Eye (tissue), 1 donor: Measurements from ENCODE around the gene IGSF9.

Experiments used
- DNase-seq: peaks from one replicate; pipeline ENCODE4 v3.0.0-alpha.2; 2015

The IGSF9 gene

DNA sequence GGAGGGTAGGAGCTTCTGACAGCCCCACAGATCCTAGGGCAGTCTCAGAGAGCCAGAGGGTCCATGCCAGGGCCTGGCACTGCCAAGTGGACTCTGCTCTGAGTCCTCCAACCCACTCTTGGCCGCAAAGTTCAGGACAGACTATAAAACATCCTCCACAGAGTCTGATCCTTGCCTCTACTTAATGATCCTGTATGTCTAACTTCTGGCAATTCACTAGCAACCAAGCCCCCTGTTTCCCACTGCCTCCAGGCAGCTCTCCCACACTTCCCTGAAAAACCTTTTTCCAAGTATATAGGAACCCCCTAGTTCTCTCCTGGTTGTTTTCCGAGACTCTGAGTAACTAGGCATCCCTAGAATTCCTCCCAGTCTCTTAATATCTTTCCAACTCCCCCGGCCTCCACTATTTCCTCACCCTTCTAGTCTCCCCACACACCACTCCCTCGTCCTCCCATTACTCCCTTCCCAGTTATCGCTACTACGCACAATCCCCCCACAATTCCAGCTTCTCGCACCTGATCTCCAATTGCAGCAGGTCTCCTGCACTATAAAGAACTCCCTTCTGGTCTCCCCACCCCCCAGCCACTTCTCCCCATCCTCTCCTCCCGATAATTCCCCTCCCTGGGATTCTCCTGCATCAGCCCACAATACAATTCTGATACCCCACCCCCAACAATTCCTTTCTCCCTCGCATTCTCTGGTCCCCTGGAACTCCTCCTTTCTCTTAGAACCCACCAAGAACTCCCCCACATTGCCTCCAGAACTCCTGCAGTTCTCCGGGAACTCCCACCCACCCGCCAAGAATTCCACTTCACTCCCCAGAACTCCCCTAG, 574 bp downstream of the IGSF9 start:
- DNase-seq = no peak

DNA sequence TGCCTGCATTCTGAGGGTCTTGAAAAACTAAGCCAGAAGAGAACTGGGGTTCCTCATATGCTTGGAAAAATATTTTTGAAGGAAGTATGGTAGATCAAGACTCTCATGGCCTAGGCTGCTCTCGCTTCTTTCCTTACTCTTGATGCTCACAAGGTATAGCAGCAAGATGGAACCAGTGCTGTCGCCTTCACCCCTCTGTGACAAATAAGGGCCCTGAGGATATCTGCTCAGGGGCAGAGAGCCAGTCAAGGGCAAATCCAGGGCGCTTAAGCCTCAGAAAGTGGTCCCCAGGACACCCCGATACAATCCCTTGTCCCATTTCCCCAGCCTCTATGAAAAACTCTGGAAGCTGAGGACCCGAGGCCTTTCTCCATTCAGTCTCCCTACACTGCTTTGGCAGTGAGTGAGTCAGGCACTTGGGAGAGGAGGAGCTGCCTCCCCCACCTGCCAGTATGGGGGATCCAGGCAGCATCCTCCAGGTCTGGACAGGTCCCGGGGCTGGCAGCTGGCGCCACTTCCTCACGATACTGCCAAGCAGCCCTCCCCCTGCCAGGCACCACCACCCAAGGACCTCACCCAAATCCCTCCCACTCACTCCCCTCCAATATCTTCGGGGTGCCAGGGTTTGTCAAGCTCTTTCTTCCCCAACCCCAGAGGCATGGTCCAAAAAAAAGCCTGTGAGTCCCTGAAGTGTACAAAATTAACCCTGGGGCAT, 1.3 kb downstream of the IGSF9 start:
- no peak for DNase-seq

DNA sequence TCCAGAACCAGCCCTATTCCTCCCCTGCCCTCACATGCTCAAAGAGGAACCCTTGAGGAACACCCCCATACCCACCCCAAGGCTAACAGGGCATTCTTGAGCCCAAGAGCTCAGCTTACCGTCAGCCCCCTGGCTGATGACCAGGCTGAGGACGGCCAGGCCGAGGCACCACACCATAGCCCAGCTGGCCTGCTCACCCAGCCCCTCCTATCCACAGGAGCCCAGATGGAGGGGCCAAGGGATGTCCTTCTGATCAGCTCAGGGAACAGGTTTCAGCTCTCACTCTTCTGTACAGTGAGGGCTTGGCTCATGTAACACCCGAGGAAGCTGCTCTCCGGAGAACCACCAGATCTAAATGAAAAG, 2.2 kb downstream of the IGSF9 start:
- peak; percentile 36 for DNase-seq

DNA sequence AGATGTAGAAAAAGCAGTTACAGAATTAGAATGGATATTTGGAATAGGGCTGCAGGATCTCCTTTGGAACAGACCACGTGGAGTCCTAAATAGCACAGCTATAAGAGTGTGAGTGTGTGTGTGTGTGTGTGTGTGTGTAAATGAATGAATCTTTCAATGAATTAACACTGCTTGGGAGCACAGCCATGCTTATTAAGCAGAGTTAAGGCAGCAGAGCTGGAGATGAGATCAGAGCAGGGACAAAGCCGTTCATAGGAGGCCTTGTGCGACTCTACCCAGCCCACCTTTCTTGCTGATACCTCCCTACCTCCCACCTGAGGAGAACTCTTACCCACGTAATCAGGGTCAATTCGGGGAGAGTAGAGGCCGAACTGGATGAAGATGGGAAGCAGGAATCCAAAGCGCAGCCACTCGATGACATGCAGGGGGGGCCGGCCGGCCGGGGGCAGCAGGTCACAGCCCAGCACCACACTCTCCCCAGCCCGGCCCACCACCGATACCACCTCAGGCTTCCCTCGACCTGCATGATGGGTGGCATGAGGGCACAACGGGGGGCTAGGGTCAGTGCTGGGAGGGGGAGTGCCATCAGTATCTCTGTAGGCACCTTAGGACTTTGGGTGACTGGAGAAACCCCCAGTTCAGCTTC, 2.7 kb downstream of the IGSF9 start:
- peak; percentile 45 for DNase-seq

DNA sequence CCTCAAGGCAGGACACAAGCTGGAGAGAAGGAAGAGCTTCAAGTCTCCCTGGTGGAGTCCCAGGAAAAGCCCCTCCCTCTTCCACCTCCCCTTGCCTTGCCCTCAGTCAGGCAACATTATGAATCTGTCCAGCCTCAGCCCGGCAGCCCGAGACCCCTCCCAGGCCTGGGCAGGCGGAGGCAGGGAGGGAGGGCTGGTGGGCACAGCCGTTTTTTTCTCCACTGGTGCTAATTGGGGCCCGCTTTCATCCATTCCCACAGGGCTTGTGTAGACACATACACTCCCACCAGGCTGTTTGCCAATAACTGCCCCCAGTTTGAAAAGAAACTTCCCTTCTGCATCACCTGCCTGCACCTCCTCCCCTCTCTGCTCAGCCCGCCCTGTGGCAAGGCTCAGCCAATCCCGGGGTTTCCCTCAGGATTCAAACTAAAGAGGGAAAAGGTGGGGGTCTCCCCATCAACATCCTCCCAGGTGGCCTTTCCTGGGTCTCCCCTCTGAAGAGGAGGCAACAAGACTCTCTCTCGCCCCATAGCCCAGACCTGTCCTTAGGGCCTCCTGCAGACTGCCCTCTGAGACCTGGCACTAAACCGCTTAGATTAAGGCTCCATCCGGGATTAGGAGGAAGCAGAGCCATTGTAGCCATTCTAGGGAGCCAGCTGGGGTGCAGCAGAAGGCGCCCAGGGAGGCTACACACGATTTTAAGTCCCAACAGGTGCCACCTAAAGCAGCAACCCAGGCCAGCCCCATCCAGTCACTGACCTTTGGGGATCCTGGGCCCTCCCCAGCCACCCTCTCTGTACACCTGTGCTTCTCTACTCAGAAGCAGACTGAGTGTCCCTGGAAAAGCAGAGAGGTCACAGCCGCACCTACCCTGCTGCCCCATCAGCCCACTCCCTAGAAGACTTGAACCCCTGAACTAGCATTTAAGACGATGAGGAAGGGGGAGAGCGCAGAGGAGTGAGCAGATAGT, 3.5 kb downstream of the IGSF9 start:
- peak; percentile 91 for DNase-seq

DNA sequence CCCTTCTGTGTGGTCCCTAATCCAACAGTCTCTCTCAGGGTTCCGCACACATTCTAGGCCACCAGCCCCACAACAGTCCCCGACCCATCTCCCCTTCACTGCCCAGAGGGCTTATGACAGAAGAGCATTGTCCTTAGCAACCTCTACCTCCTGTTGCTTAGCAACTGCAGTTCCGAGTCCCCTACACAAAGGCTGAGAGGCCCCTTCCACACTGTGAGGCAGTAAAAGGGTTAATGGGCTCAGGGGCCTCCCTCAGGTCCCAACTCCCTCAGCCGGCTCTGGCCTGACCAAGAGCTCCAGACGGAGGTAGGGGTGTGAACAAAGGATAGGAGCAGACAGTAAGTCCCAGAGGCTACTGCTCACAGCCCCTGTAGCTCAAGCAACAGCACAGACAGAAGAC, 4.3 kb downstream of the IGSF9 start:
- DNase-seq = peak; percentile 93

DNA sequence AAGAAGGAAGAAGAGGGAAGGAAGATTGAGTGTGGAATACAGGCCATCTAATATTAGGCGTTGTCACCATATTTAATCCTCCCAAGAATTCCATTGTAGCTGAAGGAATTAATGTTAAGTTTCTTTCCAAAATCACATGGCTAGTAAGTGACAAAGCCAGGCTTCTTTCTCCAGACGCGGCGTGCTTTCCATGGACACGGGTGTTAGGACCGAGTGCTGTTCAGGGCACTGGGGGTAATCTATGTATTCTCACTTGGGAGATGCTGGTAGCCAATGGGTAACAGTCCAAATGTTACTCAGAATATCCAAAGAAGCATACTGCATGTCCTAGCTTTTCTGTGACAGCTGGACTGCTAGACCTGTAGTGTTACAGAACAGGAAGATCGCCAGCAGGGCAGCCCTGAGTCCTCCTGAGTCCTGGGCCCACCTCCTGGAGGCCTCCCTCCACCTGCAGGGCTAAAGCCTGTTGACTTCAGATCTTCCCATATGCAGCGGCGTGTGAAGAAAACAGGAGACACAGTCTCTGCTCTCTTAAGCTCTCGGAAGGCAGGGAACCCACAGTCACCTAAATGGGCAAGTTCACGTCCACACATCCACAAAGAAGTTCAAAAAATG, 5.3 kb downstream of the IGSF9 start:
- DNase-seq = peak; percentile 27

DNA sequence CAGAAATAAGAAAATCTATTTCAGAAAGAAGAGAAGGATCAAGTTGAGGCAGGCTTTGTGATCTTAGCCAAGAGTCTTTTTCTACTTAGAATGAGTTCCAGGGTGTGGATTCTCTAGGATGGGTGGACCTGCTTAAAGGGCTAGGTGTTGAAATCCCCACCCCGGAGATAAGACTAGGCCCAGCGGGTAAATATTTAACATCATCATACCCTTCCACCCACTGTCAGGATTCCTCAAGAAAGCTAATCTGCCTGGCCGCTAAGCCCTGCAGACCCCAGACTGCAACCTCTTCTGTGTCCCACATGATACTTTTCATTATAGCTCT, 5.8 kb downstream of the IGSF9 start:
- DNase-seq = no peak

DNA sequence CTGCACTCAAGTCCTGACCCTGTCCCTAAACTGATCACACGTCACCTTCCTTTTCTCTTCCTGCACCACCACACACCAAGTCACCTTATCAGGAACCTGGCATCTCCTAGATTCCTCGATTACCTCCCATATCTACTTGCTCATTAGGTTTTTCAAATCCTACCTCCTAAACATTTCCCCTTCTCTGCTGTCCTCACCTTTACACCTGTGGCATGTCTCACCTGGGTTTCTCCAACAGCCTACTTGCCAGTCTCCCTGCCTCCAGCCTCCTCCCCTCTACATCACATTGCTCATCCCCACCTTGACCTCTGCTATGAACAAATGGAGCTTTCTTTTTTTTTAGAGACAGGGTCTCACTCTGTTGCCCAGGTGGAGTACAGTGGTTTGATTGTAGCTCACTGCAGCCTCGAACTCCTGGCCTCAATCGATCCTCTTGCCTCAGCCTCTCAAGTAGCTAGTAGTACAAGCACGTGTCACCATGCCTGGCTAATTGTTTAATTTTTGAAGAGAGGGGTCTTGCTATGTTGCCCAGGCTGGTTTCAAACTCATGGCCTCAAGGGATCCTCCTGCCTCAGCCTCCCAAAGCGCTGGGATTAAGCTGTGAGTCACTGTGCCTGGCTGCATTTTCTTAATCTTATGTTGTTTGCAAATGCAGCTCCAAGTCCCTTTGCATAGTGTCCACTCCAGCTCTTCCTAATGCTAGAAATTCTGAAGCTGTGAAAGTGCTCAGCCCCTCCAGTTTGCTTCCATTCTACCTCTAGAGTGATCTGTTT, 6.3 kb downstream of the IGSF9 start:
- no peak for DNase-seq

DNA sequence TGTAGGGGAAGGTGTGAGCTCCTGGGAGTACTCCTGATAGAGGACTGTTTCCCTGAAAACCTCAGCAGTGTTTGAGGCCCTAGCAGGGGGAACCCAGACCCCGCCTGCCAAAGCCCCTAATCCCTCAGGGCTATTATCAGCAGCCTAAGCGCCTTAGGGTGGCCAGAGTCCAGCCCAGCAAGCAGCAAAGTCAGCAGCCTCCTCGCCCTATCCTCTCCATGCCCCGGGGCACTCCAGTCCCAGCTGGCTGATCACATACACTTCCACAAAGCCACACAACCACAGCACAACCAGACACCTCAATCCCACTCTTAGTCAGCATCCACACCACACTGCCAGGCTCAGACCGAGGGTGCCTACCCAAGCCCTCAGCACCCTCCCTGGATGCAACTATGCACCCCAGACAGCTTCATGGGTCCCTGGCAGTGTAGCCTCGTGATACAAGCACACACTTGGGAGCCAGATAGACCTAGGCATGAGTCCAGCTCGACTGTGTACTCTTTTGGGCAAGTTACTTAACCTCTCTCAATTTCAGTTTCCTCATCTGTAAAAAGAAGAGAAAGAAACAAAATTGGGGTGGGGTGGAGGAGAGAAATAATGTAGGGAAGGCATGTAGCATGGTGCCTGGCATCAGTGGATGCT, 7.1 kb downstream of the IGSF9 start:
- DNase-seq = peak; percentile 53

DNA sequence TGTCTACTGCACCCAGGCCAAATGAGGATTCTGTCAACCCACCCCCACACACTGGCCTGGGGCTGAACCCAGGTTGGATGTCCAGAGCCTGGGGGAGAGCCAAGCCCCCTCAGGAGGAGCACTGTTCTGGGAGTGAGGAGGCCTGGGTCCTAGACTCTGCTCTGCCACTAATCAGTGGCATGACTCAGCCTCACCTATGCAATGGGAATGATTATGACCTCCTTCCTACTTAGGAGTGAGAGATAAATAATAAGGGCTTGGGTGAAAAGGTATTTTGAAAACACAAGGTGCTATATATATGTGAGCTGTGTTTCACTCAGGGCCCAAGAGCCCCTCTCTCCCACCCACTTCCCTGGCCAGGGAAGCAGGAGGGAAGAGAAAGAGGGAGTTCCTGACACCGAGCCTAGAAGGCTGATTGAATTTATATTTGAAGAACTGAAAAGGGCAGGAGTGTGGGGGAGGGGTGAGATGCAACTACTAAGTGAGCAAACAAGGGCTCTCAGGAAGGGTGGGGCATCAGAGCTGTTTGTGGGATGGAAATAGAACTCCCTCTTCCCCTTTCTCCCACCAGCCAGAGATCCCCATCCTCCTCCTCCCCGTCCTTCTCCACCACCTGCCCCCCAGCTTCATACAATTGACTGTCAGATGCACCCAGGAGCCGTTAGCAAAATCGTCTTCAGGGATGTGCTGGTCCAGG, 8.2 kb downstream of the IGSF9 start:
- peak; percentile 58 for DNase-seq

DNA sequence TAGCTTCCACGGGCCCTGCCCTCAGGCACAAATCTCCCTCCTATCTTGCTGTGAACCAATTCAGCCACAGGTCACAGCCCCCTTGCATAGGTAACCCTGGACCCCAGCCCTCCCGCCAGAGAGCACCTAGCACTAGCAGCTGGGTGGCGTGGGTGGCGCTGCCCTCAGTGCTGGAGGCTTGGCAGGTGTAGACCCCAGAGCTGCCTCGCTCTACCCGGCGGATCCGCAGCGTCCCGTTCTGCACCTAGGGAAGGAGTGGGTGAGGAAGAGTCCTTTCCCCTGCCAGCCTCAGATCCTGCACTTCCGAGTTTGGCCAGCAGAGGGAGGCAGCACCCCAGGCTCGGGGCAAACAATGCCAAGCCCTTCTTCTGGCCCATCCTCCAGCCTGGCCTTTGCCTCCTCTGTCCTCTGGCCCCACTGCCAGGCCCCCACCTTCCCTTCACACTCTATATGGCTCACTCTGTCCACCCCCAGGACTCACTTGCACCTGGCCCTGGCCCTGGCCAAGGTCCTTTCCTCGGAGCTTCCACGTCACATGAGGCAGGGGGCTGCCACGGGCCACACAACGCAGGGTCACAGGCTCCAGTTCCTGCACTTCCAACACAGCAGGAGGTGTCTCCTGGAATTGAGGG, 9.0 kb downstream of the IGSF9 start:
- peak; percentile 93 for DNase-seq

DNA sequence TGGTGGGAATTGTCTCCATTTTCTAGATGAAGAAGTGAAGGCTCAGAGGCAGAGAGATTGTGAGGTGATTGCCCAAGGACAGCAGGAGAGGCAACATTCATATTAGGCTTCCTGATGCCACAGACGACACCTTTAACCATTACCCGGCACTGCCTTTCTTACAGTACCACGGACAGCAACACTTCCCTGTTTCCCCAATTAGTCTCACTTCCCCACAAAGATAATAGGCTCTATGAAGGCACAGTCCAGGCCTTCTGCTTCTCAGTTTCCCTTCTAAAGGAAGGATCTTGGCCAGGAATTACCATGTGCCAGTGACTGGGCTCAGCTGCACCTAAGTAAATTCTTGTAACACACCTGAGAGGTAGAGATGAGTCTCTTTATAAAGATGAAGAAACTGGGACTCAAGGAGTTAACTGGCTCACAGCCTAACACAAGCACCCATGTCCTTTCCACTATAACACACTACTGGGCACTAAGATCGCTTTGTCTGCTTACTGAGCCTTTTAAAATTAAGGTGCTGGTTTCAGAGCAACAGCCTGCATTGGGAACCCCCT, 9.6 kb downstream of the IGSF9 start:
- DNase-seq = no peak

DNA sequence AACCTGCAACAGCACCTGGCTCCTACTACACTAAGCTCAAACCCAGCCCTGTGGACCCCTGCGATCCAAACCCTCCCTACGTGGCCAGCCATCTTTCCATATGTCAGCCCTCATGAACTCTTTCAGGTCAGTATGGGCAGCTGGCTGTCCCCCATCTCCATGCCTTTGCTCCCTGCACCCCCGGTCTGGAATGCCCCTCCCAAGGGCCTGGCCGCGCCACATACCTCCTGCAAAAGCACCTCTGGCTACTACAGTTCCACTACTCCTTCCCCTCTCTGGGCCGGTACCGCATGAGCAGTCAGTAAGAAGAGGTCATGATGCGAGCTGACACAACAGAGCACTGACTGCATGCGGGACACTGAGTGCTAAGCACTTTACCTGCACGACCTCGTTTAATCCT, 10.1 kb downstream of the IGSF9 start:
- DNase-seq = no peak

DNA sequence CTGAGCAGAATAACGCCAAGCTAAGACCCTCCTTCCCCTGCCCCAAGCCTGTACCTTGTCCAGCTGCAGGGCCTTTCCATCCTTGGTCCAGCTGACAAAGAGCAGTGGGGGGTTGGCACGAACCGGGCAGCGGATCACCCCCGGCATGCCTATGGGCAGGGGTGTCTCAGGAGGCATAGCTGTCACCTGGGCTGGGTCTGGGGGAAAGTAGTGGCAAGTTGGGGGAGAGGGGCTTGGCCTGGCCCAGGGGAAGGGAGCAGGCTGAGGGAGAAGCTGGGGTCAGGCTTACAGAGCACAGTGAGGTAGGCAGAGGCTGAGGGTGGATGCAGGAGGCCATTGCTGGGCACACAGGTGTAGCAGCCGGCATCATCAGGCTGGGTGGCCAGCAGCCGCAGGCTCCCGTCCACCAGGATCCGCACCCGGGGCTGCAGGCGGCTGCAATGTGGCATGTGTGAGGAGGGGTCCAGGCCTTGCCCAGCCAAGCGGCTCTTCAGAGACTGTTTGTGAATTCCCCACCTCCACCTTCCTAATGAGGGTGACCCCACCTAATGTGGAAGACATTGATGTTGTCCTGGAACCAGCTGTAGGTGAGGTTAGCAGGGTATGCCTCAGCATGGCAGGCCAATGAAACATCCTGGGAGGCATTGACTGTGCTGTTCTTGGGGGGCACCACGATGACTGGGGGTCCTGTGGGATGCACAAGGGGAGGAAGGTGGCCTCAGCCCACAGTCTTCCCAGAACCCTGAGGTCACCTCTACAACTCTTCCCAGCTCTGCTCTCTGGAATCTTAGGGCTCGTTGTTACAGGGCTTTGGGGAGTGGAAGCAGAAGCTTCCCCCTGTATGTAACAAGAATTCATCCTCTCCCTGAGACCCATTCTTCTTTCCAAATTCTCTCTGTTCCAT, 11.0 kb downstream of the IGSF9 start:
- DNase-seq = no peak

DNA sequence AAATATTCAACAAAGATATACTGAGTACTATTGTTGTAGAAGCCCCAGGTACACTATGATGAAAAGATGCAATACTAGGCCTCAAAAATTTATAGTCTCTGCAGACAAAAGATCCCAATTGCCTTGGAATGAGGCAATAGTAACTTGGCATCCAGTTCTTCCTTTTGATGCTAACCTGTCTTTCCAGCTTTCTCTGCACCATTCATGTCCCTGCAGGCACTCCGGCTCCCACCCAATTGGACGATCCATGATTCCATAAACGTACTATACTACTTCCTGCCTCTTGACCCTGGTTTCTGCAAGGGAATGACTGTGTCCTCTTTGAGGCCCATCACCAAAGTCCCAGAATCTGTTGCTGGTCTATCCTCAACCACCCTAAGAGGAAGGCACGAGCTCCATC, 12.1 kb downstream of the IGSF9 start:
- DNase-seq = no peak

DNA sequence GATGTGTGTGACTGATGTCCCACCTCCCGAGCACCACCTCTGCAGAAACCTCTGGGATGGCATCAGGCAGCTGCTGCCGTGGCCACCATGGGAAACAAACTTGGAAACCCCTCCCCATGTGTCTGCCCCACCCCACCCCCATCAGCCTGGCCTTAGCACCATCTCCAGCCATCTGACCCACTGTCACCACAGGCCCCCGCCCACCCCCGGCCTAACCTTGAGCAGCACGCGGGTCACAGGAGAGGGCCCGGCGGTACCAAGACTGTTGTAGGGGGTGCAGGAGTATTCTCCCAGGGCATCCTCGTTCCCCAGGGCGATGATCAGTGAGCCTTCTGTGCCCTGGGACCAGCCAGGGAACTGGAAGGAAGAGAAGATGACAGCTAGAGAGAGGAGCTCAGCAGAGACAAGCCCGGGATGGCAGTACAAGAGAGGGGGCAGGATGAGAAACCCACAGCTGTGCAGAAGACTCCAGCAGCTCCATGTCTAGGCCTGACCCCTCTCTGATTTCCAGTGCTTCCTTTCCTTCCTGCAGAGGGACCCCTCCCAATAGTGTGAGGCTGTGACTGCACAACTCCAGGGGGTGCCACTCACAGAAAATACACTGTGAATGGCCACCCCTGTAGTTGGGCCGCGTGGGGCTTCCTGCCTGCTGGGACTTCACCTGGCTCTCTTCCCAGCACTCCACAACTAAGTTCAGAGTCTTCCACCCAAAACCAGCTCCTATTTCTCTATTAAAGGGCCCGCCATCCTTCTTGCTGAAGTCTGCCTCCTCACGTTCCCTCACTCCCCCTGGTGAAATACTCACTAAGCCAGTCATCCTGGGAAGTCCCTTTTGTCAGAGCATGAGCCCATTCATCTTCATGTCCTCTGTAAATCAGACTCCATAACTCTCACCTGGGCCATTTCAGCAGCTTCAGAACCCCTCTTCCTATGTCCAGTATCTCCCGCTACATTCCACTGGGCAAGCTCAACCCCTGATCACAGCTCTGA, 12.8 kb downstream of the IGSF9 start:
- DNase-seq = no peak
